Activated gamma-delta T cell (primary cell): ENCODE data around the gene ANKRD49.
"Not testable (repeated sequence)": the region's sequence is repeated elsewhere in the genome, so short reads cannot be mapped to it uniquely, and the experiment has no call there.

Experiments
- DNase-seq: peaks from one replicate; lab custom pipeline; 2025; lab: John Stamatoyannopoulos, UW
- total RNA-seq, 2 donors: gene quantifications; one replicate each; lab custom pipeline; 2026; lab: John Stamatoyannopoulos, UW

ANKRD49 gene
- 96.2 to 105 reads per million in 2 donors for total RNA-seq

DNA sequence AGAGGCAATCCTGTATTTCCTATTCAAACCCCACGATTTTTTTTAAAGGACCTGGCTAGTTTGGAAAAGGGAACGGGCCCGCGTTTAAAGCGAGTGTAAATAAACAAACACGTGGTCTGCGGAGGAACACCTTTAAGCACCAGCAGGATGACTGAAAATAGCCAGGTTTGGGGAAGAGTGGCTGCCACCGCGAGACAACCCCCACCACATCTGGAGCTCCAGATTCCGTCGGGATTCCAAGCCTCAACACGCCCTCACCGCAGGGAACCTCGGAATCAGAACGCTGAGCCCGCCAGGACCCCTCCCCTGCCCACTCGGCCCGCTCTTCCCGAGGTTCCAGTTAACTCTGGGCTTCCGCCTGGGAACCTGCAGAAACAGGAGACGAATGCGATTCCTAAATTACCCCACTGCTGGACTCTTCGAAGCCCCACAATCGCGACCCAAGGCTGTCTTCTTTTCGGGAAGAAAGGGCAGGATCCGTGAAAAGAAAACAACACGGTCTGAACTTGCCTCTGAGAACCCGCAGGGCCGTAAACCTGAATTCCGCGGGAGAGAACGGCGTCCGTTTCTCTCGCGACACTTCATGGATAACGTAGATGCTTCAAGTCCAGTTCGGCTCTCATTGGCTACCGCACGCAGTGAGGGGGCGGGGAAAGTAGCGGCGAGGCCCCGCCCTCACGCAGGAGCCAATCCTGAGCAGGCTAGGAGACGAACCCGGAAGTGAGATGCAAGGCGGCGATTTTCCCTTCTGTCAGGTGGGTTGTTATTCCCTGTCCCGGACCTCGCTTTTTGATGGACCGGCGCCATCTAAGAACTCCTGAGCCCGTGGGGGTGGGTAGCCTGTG is at the start of gene ANKRD49, which contains the start of gene MRE11:
Gene ANKRD49, plus strand, starts transcription at position 704 of the 845 bp plus-strand sequence. CDS start 2,710 bp downstream, outside the sequence.
Gene MRE11, minus strand, starts transcription at position 564 of the 845 bp plus-strand sequence. CDS start 1,043 bp downstream, outside the sequence.
- peak; percentile 85 for DNase-seq

- DNase-seq, result no peak
These were observed 48.1 kb upstream of the ANKRD49 start for GRCh38 chr11:94445641-94446040.

- DNase-seq, result no peak
These were observed 46.6 kb upstream of the ANKRD49 start for GRCh38 chr11:94447149-94447548.

DNA sequence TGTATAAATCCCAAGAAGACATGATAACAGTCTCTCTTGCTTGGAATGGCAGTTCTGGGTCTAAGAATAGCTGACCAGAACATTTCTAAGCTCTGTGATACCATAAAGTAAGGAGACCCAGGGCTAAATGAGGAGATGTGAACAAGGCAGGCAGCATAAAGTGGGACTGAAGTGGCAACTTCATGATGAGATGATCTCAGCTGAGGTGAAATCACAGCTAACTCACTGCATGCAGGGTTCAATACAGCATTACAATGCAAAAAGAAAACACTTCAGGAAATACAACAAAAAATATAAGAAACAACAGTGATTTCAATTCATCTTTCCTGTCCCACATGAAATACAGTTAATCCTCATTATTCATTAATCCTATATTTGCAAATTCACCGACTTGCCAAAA is 44.8 kb upstream of the ANKRD49 start:
- DNase-seq, result no peak

DNA sequence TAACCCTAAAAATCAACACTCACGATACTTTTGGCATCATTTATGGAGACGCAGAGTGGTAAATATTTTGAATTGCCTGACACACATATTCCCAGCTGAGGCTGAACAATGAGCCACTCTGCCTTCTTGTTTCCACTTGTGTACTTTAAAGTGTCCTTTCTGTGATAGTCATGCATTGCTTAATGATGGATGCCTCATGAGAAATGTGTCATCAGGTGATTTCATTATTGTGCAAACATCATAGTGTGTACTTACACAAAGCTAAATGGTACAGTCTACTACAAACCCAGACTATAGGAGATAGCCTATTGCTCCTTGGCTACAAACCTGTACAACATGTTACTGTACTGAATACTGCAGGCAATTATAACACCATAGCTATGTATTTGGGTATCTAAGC is 44.3 kb upstream of the ANKRD49 start:
- DNase-seq, result no peak

DNA sequence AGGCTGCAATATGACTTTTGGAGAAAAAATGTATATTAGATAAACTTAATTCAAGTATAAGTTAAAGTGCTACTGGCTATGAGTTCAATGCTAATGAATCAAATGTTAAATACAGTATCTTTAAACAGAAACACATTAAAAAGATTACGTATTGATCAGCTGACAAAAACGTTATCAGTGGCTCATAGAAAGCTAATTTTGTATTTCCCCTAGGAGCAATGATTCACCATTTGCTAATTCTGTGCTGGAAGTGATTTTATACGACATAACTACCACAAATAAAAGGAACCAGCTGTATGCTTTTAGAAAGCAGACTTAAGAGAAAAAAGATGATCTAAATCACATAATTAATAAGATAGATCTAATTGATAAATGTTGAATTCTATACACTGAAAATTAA is 43.7 kb upstream of the ANKRD49 start:
- no peak for DNase-seq

- no peak for DNase-seq
These were observed 40.8 kb upstream of the ANKRD49 start for GRCh38 chr11:94452988-94453387.

DNA sequence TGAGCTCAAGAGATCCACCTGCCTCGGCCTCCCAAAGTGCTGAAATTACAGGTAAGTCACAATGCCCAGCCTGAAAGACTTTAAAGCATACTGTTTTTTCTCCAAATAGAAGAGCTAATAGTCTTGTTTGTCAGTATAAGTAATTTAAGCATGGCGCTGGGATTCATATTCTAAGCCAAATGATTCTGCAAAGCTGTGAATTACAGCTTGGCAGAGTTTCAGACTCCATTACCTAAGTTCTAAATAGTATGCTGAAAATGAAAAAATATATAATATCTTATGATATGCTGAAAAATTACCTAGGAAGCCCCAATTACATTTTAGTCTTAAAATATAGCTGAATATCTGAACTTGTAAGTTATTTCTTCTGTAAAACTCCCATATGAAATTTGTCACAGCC is 39.5 kb upstream of the ANKRD49 start:
- DNase-seq, result no peak

DNA sequence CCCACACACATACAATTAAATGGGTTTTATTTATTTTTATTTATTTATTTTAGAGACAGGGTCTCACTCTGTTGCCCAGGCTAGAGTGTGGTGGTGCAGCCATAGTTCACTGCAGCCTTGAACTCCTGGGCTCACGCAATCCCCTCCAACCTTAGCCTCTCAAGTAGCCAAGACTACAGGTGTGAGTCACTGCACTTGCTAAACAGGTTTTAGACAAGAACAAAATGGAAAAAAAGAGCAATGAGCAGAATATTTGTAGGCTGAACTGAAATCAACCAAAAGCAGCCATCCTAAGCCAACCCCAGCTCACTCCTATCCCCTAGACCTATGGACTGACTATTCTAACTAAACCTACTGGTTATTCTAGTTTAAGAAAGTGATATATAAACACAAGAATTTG is 37.9 kb upstream of the ANKRD49 start:
- DNase-seq, result no peak

DNA sequence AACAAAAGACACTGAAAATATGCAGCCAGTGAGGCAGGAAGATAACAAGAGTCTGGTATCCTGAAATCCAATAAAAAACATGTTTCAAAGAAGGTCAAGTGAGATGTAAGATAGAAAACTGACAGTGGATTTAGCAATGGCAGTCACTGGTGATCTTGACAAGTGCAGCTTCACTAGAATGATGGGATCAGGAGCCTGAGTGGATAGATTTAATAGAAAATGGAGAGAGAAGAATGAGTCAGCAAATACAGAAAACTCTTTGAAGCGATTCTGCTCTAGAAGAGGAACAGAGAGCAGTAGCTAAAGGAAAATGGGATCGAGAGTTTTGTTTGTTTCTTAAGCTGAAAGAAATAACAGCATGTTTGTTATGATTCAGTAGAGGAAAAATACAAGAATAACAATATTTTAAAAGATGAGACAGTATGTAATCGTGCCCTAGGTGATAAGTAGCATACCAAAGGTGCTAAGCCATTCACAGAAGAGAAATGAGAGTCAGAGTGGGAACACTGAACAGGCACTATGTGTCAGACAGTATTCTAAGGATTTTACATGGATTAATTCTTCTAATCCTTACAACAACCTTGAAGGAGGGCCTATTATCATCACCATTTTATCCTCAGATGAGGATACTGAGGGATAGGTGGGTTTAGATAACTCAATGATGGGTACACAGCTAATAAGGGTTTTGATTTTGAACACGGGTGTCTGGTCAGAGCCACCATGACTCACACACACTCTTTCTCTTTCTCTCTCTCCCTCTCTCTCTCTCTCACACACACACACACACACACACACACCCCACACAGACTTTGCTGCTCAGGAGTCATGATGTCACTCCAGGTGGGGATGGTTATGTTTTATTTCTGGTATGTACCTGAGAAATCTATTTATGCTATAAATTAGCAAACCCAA is 36.4 kb upstream of the ANKRD49 start:
- no peak for DNase-seq

DNA sequence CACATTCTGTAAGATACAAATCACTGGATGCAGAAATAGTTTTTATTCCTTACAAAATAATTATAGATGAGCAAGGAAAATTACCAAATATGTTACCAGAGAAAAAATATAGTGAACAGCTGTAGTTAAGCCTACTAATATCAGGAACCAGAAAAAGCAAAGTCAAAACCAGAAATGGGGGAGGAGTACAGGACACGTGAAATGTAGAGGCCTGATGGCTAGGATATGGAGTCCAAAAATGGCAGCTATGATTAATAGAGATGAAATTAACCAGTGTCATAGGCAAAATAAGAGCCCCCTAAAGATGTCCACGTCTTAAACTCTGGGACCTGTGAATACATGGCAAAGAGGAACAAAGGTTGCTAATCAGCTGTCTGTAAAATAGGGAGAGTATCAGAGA is 34.2 kb upstream of the ANKRD49 start:
- DNase-seq, result no peak

DNA sequence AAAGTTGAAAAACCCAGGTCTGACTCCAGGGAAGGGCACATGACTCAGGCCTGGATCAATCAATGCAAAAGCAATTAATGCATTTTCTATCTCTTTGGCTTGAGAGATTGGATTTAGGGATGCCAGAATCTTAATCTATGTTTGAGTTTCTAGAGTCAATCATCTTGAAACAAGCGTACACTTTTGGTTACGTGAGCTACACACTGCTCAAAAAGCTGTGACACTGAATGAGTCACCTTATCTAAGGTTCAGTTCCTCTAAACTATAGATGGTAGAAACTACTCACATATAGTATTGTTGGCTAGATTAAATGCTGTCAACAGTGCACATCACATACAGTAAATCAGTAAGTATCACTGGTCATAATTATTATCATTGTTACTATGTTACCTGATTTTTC is 24.4 kb upstream of the ANKRD49 start:
- no peak for DNase-seq

DNA sequence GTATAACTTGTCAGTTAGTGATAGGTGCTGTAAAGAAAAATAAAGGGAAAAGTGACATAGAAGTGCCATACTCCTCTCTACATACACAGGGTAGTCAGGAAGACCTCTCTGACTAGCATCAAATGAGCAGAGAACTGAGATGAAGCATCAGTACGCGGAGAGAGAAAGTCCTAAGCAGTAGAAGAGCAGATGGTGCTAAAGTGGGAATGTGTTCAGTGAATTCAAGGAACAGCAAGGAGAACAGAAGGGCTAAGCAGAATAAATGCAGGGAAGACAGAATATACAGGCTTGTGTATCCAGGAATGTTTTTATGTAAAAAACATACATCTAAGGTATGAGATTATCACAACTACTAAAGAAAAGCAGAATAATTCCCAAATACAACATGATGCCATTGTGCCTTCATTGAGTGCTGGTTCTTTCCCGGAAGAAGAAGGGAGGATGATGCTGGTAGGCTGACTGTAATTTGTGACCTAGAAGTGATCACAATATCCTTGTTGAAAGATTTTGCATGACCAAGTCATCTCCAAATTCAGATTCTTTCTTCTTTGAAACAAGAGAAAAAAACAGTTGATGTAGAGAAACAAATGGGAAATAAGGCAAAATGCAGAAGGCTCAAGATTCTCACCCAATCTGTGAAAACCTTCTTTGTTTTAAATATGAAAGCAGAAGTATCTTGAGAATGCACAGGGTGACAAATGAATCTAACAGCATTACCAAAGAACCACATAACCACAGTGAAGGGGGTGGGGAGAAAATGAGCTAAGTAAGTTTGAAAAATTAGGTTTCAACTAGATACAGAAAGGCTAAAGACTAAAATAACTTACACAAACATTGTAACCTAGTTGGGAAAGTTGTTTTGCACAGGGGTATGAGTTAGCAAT is 20.6 kb upstream of the ANKRD49 start:
- DNase-seq, result no peak

DNA sequence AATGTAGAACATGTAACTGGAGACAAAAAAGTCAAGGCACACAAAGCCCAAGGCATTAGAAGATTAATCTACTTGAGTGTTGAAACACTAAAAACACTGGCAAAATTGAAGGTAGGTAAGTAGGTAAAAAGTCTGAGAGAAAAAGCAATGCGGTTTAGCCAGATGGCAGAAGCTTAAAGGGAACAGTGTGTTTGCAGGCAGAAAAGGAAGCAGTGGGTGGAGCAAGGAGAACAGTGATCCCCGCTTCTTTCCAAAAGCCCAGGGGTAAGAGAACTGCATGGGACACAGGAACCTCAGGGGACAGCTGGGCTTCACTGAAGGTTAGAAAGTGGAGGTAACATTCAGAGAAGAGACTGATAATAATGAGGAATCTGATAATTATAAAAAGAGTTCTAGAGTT is 16.2 kb upstream of the ANKRD49 start:
- no peak for DNase-seq

DNA sequence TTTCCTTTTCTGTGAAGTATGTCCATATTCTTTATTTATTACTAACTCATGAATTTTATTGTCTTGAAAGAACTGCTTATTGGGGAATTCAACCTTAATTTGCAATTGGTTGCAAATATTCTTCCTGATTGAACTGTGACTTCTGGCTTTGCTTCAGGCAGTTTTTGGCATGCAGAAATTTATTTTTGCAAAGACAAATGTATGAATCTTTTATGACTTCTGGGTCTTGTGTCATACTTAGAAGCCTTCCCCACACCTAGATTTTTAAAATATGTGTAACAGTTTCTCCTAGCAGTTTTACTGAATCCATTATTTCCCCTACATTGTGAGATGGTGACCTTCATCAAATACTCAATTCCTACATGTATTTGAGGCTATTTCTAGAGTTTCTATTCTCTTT is 12.4 kb upstream of the ANKRD49 start:
- DNase-seq, result no peak

- no peak for DNase-seq
These were observed 7.7 kb upstream of the ANKRD49 start for GRCh38 chr11:94486068-94486467.

- DNase-seq, result peak; percentile 39
These were observed 419 bp downstream of the ANKRD49 start for GRCh38 chr11:94494126-94494680.

DNA sequence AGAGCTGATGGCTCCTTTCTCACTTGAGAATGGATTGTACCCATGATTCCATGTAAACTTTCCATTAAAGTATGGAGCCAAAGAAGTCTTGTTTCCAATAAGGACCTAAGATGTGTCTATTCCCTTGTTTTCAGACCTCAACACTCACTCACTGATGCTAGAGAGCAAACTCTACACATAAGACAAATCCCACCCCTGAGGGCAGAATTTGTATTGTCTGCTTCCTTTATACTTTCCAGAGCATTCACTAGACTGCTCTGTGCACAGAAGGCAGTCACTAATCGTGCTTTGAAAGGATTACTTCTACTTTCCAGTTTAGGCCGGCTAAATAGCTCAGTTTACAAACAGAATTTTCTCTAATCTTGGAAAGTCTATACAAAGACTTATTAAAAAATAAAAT is 6.4 kb downstream of the ANKRD49 start:
- no peak for DNase-seq

- DNase-seq, result no peak
These were observed 7.7 kb downstream of the ANKRD49 start for GRCh38 chr11:94501522-94501921.

DNA sequence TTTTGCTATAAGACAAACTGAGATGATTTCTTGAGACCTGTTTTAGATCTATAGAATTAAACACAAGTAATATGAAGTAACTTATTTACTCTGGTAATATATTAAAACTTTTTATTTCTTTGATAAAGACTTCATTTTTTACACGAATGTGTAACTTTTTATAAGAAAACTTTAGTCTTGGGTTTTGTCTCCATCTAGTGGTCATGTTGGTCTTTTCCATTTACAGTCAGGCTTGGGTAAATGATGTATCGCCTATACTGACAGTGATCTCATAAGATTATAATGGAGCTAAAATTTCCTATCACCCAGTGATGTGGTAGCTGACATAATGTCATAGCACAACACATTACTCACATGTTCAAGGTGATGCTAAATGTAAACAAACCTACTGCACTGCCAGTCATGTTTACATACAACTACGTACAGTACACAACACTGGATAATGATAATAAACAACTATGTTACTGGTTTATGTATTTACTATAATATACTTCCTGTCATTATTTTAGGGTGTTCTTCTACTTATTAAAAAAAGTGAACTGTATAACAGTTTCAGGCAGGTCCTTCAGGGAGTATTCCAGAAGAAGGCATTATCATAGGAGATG is 11.0 kb downstream of the ANKRD49 start:
- no peak for DNase-seq

GRCh38 chr11:94506513-94506912 is 12.7 kb downstream of the ANKRD49 start:
- DNase-seq, result not testable (repeated sequence)
